ENCODE results near the gene MPPED2. TPM values are rescaled to one million over a fixed set of nuclear protein-coding genes. Genes with fewer than 3 reads are reported as not detected.

The MPPED2 gene
- total RNA-seq, 3 donors from 2014 or later (not counting 1 experiment from before 2014, with no cell fraction given), result 0.99 to 4.2 (median 2.5) TPM

- no peak for TF ChIP-seq CTCF (IDR thresholded peaks at IDR 0.05)
- H3K27me3 Mint-ChIP-seq (ENCODE audit: low read depth in 2 of 2), result peaks cover 0 to 3% of the 10 kb centered on the region in 2 donors
- peaks cover 16 to 18% of the 10 kb centered on the region in 2 donors for H3K4me1 Mint-ChIP-seq
- no peak for ATAC-seq
- no peaks in the 10 kb centered on the region for H3K4me1 ChIP-seq (ENCODE audit: control insufficient read depth, insufficient read depth, low read length)
- no CpG with 5 or more reads among the region's 1 CpG for WGBS (ENCODE audit: insufficient coverage)
- no peaks in the 10 kb centered on the region for H3K9me3 Mint-ChIP-seq
- H3K36me3 Mint-ChIP-seq, result no peaks in the 10 kb centered on the region
- H3K9me3 ChIP-seq (ENCODE audit: control insufficient read depth, insufficient read depth, low read length), result no peaks in the 10 kb centered on the region
- H3K27ac ChIP-seq (ENCODE audit: low read length), result no peak overlapping the region
- no peak overlapping the region for H3K27ac Mint-ChIP-seq
- no peak for DNase-seq
- H3K4me3 Mint-ChIP-seq, result no peak overlapping the region
- H3K4me3 ChIP-seq (ENCODE audit: low read length), result no peak overlapping the region
- no peaks in the 10 kb centered on the region for H3K36me3 ChIP-seq (ENCODE audit: control insufficient read depth, insufficient read depth, low read length)
- intact Hi-C loops (cut with micrococcal nuclease), result no loop called here
- no peaks in the 10 kb centered on the region for H3K27me3 ChIP-seq (ENCODE audit: control insufficient read depth, insufficient read depth, low read length)
These were observed 132.4 kb downstream of the MPPED2 start for GRCh38 chr11:30453705-30454104.

GRCh38 chr11:30452842-30453241, 133.3 kb downstream of the MPPED2 start:
- 100% methylated on average over 1 of the region's 1 CpG for WGBS (ENCODE audit: insufficient coverage)
- H3K36me3 ChIP-seq (ENCODE audit: control insufficient read depth, insufficient read depth, low read length), result no peaks in the 10 kb centered on the region
- Mint-ChIP-seq H3K4me1 (peaks cover 8 to 9% of the 10 kb centered on the region in 2 donors), H3K27me3 (ENCODE audit: low read depth in 2 of 2) (peaks cover 0 to 3% of the 10 kb centered on the region in 2 donors), H3K27ac (no peak overlapping the region), H3K9me3 (no peaks in the 10 kb centered on the region), H3K4me3 (no peak overlapping the region), H3K36me3 (no peaks in the 10 kb centered on the region)
- H3K4me3 ChIP-seq (ENCODE audit: low read length), result no peak overlapping the region
- TF ChIP-seq CTCF (IDR thresholded peaks at IDR 0.05), result no peak
- no peak overlapping the region for H3K27ac ChIP-seq (ENCODE audit: low read length)
- no peaks in the 10 kb centered on the region for H3K4me1 ChIP-seq (ENCODE audit: control insufficient read depth, insufficient read depth, low read length)
- no peak for ATAC-seq
- no peaks in the 10 kb centered on the region for H3K27me3 ChIP-seq (ENCODE audit: control insufficient read depth, insufficient read depth, low read length)
- intact Hi-C loops (cut with micrococcal nuclease), result no loop called here
- no peaks in the 10 kb centered on the region for H3K9me3 ChIP-seq (ENCODE audit: control insufficient read depth, insufficient read depth, low read length)
- no peak for DNase-seq

GRCh38 chr11:30452114-30452513, 134.0 kb downstream of the MPPED2 start:
- Histone ChIP-seq H3K27me3 (ENCODE audit: control insufficient read depth, insufficient read depth, low read length) (no peaks in the 10 kb centered on the region), H3K4me1 (ENCODE audit: control insufficient read depth, insufficient read depth, low read length) (no peaks in the 10 kb centered on the region), H3K36me3 (ENCODE audit: control insufficient read depth, insufficient read depth, low read length) (no peaks in the 10 kb centered on the region), H3K9me3 (ENCODE audit: control insufficient read depth, insufficient read depth, low read length) (no peaks in the 10 kb centered on the region), H3K27ac (ENCODE audit: low read length) (no peak overlapping the region), H3K4me3 (ENCODE audit: low read length) (no peak overlapping the region)
- no peak for TF ChIP-seq CTCF (IDR thresholded peaks at IDR 0.05)
- peaks cover 7 to 8% of the 10 kb centered on the region in 2 donors for H3K4me1 Mint-ChIP-seq
- WGBS (ENCODE audit: insufficient coverage), result 59% methylated on average over 4 of the region's 4 CpGs
- intact Hi-C loops (cut with micrococcal nuclease), result no loop called here
- no peaks in the 10 kb centered on the region for H3K9me3 Mint-ChIP-seq
- no peak for DNase-seq
- no peak overlapping the region for H3K27ac Mint-ChIP-seq
- H3K4me3 Mint-ChIP-seq, result no peak overlapping the region
- H3K27me3 Mint-ChIP-seq (ENCODE audit: low read depth in 2 of 2), result peaks cover 0 to 5% of the 10 kb centered on the region in 2 donors
- no peak for ATAC-seq
- no peaks in the 10 kb centered on the region for H3K36me3 Mint-ChIP-seq

GRCh38 chr11:30451626-30452025, 134.5 kb downstream of the MPPED2 start:
- DNase-seq (no peak), ATAC-seq (no peak)
- no peaks in the 10 kb centered on the region for H3K4me1 ChIP-seq (ENCODE audit: control insufficient read depth, insufficient read depth, low read length)
- Mint-ChIP-seq H3K4me3 (no peak overlapping the region), H3K36me3 (no peaks in the 10 kb centered on the region), H3K4me1 (peaks cover 7 to 8% of the 10 kb centered on the region in 2 donors), H3K9me3 (no peaks in the 10 kb centered on the region), H3K27me3 (ENCODE audit: low read depth in 2 of 2) (peaks cover 0 to 5% of the 10 kb centered on the region in 2 donors), H3K27ac (no peak overlapping the region)
- H3K9me3 ChIP-seq (ENCODE audit: control insufficient read depth, insufficient read depth, low read length), result no peaks in the 10 kb centered on the region
- TF ChIP-seq CTCF (IDR thresholded peaks at IDR 0.05), result no peak
- H3K36me3 ChIP-seq (ENCODE audit: control insufficient read depth, insufficient read depth, low read length), result no peaks in the 10 kb centered on the region
- H3K27me3 ChIP-seq (ENCODE audit: control insufficient read depth, insufficient read depth, low read length), result no peaks in the 10 kb centered on the region
- WGBS (ENCODE audit: insufficient coverage), result 78% methylated on average over 5 of the region's 5 CpGs
- no peak overlapping the region for H3K27ac ChIP-seq (ENCODE audit: low read length)
- intact Hi-C loops (cut with micrococcal nuclease), result no loop called here
- H3K4me3 ChIP-seq (ENCODE audit: low read length), result no peak overlapping the region

Measured in natural killer cell (primary cell).